Measurements from ENCODE around the gene TMC7. TPM values are rescaled to one million over a fixed set of nuclear protein-coding genes. Genes with fewer than 3 reads are reported as not detected.
A peak's percentile ranks its signal among the peaks of the same experiment; 100 is the strongest.

TMC7 gene
- polyA plus RNA-seq (2013, experiment 1 of 2), result 6.5 TPM
- polyA plus RNA-seq (2013, experiment 2 of 2), result 5.7 TPM

DNA sequence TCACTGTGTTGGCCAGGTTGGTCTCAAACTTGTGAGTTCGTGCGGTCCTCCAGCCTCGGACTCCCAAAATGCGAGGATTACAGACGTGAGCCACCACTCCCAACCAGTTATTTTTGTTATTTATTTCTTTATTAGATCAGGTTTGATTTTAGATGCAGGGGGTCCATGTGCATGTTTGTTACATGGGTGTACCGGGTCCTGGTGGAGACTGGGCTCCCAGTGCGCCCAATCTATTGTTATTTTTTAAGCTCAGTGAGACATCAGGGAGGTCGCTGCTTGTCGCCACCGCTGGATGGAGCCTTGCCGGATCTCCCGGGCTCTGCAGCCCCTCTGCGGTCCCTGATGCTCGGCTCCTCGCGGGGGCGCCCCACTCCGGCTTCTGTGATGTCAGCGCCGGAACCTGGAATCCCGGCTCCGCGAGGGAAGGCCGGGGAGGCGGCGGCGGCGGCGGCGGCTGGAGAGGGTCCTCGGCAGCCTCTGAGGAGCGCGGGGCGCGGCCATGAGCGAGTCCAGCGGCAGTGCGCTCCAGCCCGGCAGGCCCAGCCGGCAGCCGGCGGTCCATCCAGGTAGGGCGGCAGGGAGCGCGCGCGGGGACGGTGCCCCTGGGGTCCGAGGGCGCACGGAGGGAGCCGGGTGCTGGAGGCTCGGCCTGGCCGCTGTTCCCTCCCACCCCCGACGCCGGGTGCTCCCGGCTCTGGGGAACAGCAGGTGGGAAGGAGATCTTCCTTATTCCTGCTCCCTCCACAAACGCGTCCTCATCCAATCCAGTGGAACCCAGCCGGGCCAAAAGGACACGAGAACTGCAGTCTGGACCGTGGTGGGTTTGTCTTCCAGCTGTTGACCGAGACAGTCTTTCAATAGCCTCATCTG, at the start of gene TMC7:
Gene TMC7, plus strand, starts transcription at position 370 of the 870 bp plus-strand sequence. Its CDS starts 130 bp downstream, at position 500.
- 2 to 3% methylated on average over 37 to 49 of the region's 64 CpGs for WGBS, 2 experiments (ENCODE audit: insufficient coverage in 2 of 2)
- no peaks in the 10 kb centered on the region for H3K9me3 ChIP-seq (ENCODE audit: control insufficient read depth, low read length)
- H3K27ac ChIP-seq (ENCODE audit: low read depth, low read length, severe bottlenecking), result peak within 1 kb of the TSS; percentile 29
- H3K4me1 ChIP-seq (ENCODE audit: control insufficient read depth, insufficient read depth, low read length, poor library complexity, severe bottlenecking), result peaks cover 4% of the 10 kb centered on the region
- no peaks in the 10 kb centered on the region for H3K36me3 ChIP-seq (ENCODE audit: control insufficient read depth, insufficient read depth, low read length)
- H3K4me3 ChIP-seq (ENCODE audit: extremely low read depth, insufficient read depth, low read length, poor library complexity, severe bottlenecking), result peak within 1 kb of the TSS; percentile 61

DNA sequence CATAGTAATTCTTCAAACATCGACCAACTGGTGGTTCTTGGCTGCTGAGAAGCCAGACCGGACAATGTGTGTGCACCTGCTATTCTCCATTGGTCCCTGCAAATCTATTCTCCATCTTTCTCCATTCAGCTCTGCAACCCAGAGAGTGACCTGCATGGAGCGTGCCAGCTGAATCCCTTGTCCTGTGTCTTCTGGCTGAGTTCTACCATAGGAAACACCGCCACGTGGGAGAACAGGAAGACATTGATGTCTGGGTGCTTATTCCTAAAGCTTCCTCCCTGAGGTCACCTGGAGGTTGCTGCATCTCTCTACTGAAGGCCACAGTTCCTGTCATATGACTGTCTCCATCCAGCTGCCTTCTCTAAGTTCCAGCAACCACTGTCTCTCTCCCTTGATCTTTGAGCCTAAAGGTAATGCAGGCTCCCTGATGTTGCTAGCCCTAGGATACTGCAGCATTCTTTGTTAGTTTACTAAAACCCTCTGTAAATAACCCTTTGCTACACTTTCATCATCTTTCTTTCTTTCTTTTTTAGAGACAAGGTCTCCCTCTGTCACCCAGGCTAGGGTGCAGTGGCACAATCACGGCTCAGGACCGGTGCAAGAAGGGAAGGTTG, 46.9 kb upstream of the TMC7 start:
- H3K9me3 ChIP-seq (ENCODE audit: control insufficient read depth, low read length), result no peaks in the 10 kb centered on the region
- H3K4me3 ChIP-seq (ENCODE audit: extremely low read depth, insufficient read depth, low read length, poor library complexity, severe bottlenecking), result no peak overlapping the region
- WGBS, 2 experiments (ENCODE audit: insufficient coverage in 2 of 2), result 92% methylated on average over 4 to 5 of the region's 7 CpGs
- no peaks in the 10 kb centered on the region for H3K36me3 ChIP-seq (ENCODE audit: control insufficient read depth, insufficient read depth, low read length)
- no peak overlapping the region for H3K27ac ChIP-seq (ENCODE audit: low read depth, low read length, severe bottlenecking)
- H3K4me1 ChIP-seq (ENCODE audit: control insufficient read depth, insufficient read depth, low read length, poor library complexity, severe bottlenecking), result no peaks in the 10 kb centered on the region

DNA sequence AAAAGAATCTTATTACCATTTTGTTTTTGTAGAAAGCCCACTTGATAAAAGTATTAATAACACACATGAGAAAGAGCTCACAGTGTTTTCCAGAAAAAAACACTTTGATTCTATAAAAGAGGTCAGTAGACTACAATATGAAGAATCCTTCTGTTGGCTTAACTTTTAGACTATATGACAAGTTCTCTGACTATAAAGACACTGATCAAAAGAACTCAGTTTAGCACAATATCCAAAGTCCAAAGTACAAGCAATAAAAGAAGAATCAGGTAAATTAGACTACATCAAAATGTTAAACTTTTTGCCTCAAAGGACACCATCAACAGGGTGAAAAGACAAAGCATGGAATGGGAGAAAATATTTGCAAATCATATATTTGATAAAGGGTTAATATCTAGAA, 46.3 kb upstream of the TMC7 start:
- Histone ChIP-seq H3K27ac (ENCODE audit: low read depth, low read length, severe bottlenecking) (no peak overlapping the region), H3K36me3 (ENCODE audit: control insufficient read depth, insufficient read depth, low read length) (no peaks in the 10 kb centered on the region), H3K4me3 (ENCODE audit: extremely low read depth, insufficient read depth, low read length, poor library complexity, severe bottlenecking) (no peak overlapping the region), H3K4me1 (ENCODE audit: control insufficient read depth, insufficient read depth, low read length, poor library complexity, severe bottlenecking) (no peaks in the 10 kb centered on the region), H3K9me3 (ENCODE audit: control insufficient read depth, low read length) (no peaks in the 10 kb centered on the region)

DNA sequence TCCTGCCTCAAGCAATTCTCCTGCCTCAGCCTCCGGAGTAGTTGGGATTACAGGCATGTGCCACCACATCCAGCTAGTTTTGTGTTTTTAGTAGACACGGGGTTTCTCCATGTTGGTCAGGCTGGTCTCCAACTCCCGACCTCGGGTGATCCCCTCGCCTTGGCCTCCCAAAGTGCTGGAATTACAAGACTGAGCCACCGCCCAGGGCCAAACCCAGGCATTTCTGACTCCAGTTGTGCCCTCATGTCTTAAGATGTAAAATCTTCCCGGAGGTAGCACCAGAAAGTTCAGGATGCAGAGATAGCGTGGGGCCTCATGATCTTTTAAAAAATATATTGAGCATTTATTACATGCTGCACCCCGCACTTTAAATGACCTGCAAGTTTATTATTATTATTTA, 44.7 kb upstream of the TMC7 start:
- 88 to 97% methylated on average over 5 to 7 of the region's 9 CpGs for WGBS, 2 experiments (ENCODE audit: insufficient coverage in 2 of 2)
- no peaks in the 10 kb centered on the region for H3K9me3 ChIP-seq (ENCODE audit: control insufficient read depth, low read length)
- H3K4me3 ChIP-seq (ENCODE audit: extremely low read depth, insufficient read depth, low read length, poor library complexity, severe bottlenecking), result no peak overlapping the region
- H3K27ac ChIP-seq (ENCODE audit: low read depth, low read length, severe bottlenecking), result no peak overlapping the region
- no peaks in the 10 kb centered on the region for H3K4me1 ChIP-seq (ENCODE audit: control insufficient read depth, insufficient read depth, low read length, poor library complexity, severe bottlenecking)
- H3K36me3 ChIP-seq (ENCODE audit: control insufficient read depth, insufficient read depth, low read length), result no peaks in the 10 kb centered on the region

DNA sequence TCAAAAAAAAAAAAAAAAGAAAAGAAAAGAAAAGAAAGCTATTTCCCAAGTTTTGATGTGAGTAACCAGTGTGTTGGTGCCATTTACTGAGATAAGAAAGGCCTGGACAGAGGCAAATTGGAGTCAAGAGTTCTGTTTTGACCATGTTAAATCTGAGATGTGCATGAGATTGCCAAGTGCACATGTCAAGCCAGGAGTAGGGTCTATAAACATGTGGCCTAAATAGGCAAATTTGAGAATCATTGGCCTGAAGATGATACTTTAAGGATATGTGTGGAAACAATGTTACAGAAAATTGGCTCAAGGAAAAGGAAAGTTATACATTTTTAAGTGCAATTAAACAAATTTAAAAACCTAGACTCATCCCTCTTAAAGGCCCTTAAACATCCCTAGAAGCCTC, 42.3 kb upstream of the TMC7 start:
- no peaks in the 10 kb centered on the region for H3K9me3 ChIP-seq (ENCODE audit: control insufficient read depth, low read length)
- H3K27ac ChIP-seq (ENCODE audit: low read depth, low read length, severe bottlenecking), result no peak overlapping the region
- H3K4me3 ChIP-seq (ENCODE audit: extremely low read depth, insufficient read depth, low read length, poor library complexity, severe bottlenecking), result no peak overlapping the region
- no peaks in the 10 kb centered on the region for H3K4me1 ChIP-seq (ENCODE audit: control insufficient read depth, insufficient read depth, low read length, poor library complexity, severe bottlenecking)
- H3K36me3 ChIP-seq (ENCODE audit: control insufficient read depth, insufficient read depth, low read length), result no peaks in the 10 kb centered on the region

DNA sequence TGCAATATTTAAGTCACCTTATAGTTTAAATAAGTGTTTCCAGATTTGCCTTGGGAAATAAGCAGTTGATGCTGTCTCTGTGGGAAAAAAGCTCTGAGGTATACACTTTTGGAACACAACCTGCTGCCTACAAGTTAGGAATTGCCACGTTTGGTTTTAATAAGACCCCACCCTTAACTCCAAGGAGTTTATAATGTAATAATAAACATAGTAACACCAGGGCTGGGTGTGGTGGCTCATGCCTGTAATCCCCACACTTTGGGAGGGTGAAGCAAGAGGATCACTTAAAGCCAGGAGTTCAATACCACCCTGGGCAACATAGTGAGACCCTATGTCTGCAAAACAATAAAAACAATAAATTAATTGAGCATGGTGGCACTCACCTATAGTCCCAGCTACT, 41.7 kb upstream of the TMC7 start:
- WGBS, 2 experiments (ENCODE audit: insufficient coverage in 2 of 2), result no CpG with 5 or more reads among the region's 1 CpG
- Histone ChIP-seq H3K27ac (ENCODE audit: low read depth, low read length, severe bottlenecking) (no peak overlapping the region), H3K4me1 (ENCODE audit: control insufficient read depth, insufficient read depth, low read length, poor library complexity, severe bottlenecking) (no peaks in the 10 kb centered on the region), H3K4me3 (ENCODE audit: extremely low read depth, insufficient read depth, low read length, poor library complexity, severe bottlenecking) (no peak overlapping the region), H3K36me3 (ENCODE audit: control insufficient read depth, insufficient read depth, low read length) (no peaks in the 10 kb centered on the region), H3K9me3 (ENCODE audit: control insufficient read depth, low read length) (no peaks in the 10 kb centered on the region)

DNA sequence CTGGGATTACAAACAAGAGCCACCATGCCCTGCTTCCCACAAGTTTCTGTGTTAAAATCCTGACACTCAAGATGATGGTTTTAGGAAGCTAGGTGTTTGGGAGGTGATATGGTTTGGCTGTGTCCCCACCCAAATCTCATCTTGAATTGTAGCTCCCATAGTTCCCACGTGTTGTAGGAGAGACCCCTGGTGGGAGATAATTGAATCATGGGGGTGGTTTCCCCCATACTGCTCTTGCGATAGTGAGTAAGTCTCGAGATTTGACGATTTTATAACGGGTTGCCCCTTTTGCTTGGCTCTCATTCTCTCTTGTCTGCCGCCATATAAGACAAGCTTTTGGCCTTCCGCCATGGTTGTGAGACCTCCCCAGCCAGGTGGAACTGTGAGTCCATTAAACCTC, 40.3 kb upstream of the TMC7 start:
- WGBS, 2 experiments (ENCODE audit: insufficient coverage in 2 of 2), result 40 to 94% methylated on average over 1 to 6 of the region's 7 CpGs
- Histone ChIP-seq H3K27ac (ENCODE audit: low read depth, low read length, severe bottlenecking) (no peak overlapping the region), H3K36me3 (ENCODE audit: control insufficient read depth, insufficient read depth, low read length) (no peaks in the 10 kb centered on the region), H3K4me1 (ENCODE audit: control insufficient read depth, insufficient read depth, low read length, poor library complexity, severe bottlenecking) (no peaks in the 10 kb centered on the region), H3K9me3 (ENCODE audit: control insufficient read depth, low read length) (no peaks in the 10 kb centered on the region), H3K4me3 (ENCODE audit: extremely low read depth, insufficient read depth, low read length, poor library complexity, severe bottlenecking) (no peak overlapping the region)

DNA sequence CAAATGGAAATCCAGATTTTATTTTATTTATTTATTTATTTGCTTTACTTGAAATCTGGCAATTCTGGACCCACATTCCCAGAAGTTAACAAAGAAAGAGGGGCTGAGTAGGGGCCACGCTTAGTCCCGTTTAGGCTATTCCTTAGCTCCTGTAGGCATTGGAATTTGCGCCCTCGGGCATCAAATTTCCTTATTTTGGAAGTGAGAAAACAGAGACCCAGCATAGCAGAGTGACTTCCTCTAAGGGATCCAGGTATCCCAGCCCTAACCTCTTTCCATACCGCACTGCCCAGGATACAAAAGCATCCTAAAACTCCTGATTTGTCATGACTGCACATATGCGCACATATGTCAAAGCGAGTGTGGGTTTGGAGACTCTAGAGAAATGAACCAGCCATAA, 38.5 kb upstream of the TMC7 start:
- H3K36me3 ChIP-seq (ENCODE audit: control insufficient read depth, insufficient read depth, low read length), result no peaks in the 10 kb centered on the region
- no peaks in the 10 kb centered on the region for H3K9me3 ChIP-seq (ENCODE audit: control insufficient read depth, low read length)
- H3K4me1 ChIP-seq (ENCODE audit: control insufficient read depth, insufficient read depth, low read length, poor library complexity, severe bottlenecking), result no peaks in the 10 kb centered on the region
- 49 to 53% methylated on average over 2 to 4 of the region's 7 CpGs for WGBS, 2 experiments (ENCODE audit: insufficient coverage in 2 of 2)
- no peak overlapping the region for H3K4me3 ChIP-seq (ENCODE audit: extremely low read depth, insufficient read depth, low read length, poor library complexity, severe bottlenecking)
- no peak overlapping the region for H3K27ac ChIP-seq (ENCODE audit: low read depth, low read length, severe bottlenecking)

DNA sequence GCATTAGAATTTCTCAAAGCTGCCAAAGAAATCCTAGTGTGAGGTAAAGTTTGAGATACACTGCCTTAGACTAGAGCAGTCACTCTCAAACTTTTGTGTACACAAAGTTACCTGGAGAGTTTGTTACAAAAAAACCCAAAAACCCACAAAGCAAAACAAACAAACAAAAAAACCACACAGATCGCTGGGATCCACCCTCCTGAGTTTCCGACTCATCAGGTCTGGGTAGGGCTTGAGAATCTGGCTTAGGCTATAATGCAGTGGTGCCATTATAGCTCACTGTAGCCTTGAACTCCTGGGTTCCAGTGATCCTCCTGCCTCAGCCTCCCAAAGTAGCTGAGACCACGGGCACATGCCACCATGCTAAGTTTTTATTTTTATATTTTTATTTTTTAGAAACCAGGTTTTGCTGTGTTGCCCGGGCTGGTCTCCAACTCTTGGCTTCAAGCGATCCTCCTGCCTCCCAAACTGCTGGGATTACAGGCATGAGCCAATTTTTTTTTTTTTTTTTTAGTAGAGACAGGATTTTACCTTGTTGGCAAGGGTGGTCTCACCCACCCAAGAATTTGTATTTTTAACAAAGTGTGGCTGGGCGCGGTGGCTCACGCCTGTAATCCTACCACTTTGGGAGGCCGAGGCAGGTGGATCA, 35.2 kb upstream of the TMC7 start:
- 91 to 98% methylated on average over 4 to 5 of the region's 9 CpGs for WGBS, 2 experiments (ENCODE audit: insufficient coverage in 2 of 2)
- Histone ChIP-seq H3K36me3 (ENCODE audit: control insufficient read depth, insufficient read depth, low read length) (no peaks in the 10 kb centered on the region), H3K9me3 (ENCODE audit: control insufficient read depth, low read length) (no peaks in the 10 kb centered on the region), H3K4me1 (ENCODE audit: control insufficient read depth, insufficient read depth, low read length, poor library complexity, severe bottlenecking) (no peaks in the 10 kb centered on the region), H3K27ac (ENCODE audit: low read depth, low read length, severe bottlenecking) (no peak overlapping the region), H3K4me3 (ENCODE audit: extremely low read depth, insufficient read depth, low read length, poor library complexity, severe bottlenecking) (no peak overlapping the region)

DNA sequence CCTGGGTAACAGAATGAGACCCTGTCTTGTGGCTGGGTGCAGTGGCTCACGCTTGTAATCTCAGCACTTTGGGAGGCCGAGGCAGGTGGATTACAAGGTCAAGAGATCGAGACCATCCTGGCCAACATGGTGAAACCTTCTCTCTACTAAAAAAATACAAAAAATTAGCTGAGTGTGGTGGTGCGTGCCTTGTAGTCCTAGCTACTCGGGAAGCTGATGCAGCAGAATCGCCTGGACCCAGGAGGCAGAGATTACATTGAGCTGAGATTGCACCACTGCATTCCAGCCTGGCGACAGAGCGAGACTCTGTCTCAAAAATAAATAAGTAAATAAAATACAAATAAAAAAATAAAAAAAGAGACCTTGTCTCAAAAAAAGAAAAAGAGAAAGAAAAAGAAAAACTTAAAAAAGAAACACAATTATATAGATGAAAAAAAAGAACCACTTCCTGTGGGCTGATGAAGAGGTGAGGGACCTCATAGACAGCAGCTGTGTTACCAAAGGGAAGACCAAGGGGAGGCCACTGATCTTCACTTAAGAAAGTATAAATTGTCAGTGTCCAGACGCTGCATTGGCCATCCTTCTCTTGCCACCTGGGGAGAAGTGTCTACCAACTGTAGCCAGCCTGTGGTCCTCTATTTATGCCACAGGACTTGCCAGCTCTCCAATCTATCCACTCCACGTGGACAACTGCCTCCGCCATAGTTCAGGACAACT, 33.1 kb upstream of the TMC7 start:
- H3K36me3 ChIP-seq (ENCODE audit: control insufficient read depth, insufficient read depth, low read length), result no peaks in the 10 kb centered on the region
- WGBS, 2 experiments (ENCODE audit: insufficient coverage in 2 of 2), result 89 to 90% methylated on average over 3 to 4 of the region's 11 CpGs
- no peaks in the 10 kb centered on the region for H3K4me1 ChIP-seq (ENCODE audit: control insufficient read depth, insufficient read depth, low read length, poor library complexity, severe bottlenecking)
- no peaks in the 10 kb centered on the region for H3K9me3 ChIP-seq (ENCODE audit: control insufficient read depth, low read length)
- H3K4me3 ChIP-seq (ENCODE audit: extremely low read depth, insufficient read depth, low read length, poor library complexity, severe bottlenecking), result no peak overlapping the region
- no peak overlapping the region for H3K27ac ChIP-seq (ENCODE audit: low read depth, low read length, severe bottlenecking)

All from mesodermal cell (in vitro differentiated cells).